ENCODE measurements around the gene POPDC3. TPM values are rescaled to one million over a fixed set of nuclear protein-coding genes. Genes with fewer than 3 reads are reported as not detected.
A peak's percentile ranks its signal among the peaks of the same experiment; 100 is the strongest.

The POPDC3 gene
- total RNA-seq, 4 donors from 2014 or later: 1.5 TPM; not detected in 3

DNA sequence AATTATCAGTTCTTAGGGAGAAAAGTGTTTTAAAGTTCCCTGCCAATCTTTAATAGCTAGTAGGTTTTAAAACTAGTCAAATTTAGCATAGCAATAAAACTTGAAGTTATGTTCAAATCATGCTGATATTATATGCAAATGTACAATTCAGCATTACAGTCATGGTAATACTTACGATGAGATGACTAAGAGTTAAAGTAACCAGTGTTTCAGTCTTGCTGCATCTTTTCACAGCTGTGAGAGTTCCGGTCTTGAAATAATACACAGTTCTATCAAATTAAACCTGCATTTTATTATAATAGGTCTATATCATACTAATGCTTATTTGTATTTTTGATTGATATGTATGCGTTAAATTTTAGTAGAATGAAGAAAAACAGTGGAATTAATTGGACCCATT is 26.1 kb downstream of the POPDC3 start:
- Histone ChIP-seq H3K27ac (no peak overlapping the region), H3K27me3 (no peaks in the 10 kb centered on the region), H3K4me1 (no peaks in the 10 kb centered on the region), H3K9me3 (no peaks in the 10 kb centered on the region), H3K36me3 (peaks cover 0 to 49% of the 10 kb centered on the region in 2 donors), H3K4me3 (no peak overlapping the region)
- no peak for ATAC-seq
- no peak for TF ChIP-seq CTCF (IDR thresholded peaks at IDR 0.05)
- TF ChIP-seq POLR2AphosphoS5 (IDR thresholded peaks at IDR 0.05): no peak
- TF ChIP-seq POLR2A (IDR thresholded peaks at IDR 0.05): no peak
- no peak for TF ChIP-seq EP300 (IDR thresholded peaks at IDR 0.05)
- WGBS, 2 donors (ENCODE audit: low coverage in 1 of 2): 88 to 91% methylated on average over 3 of the region's 3 CpGs

DNA sequence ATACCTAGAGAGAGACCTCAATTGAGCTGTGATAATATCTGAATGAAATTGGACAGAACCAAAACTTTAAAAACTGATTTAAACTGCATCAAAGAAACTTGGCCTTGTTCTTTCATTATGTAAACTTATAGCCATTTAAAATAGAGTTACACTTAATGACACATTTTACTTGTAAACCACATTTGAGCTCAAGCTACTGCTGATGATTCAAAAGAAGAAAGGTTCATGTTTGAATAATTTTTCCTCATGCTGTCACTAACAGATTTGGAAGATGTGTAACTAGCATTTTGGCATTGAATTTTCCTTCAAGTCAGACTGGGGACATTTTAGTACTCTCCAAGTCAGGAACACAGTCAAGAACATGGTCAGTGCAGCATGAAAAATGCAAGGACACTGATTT is 26.9 kb downstream of the POPDC3 start:
- Histone ChIP-seq H3K4me1 (no peaks in the 10 kb centered on the region), H3K4me3 (no peak overlapping the region), H3K27me3 (no peaks in the 10 kb centered on the region), H3K9me3 (no peaks in the 10 kb centered on the region), H3K27ac (no peak overlapping the region), H3K36me3 (peaks cover 0 to 57% of the 10 kb centered on the region in 2 donors)
- ATAC-seq: no peak
- TF ChIP-seq EP300 (IDR thresholded peaks at IDR 0.05): no peak
- TF ChIP-seq CTCF (IDR thresholded peaks at IDR 0.05): no peak
- no peak for TF ChIP-seq POLR2AphosphoS5 (IDR thresholded peaks at IDR 0.05)
- TF ChIP-seq POLR2A (IDR thresholded peaks at IDR 0.05): no peak

DNA sequence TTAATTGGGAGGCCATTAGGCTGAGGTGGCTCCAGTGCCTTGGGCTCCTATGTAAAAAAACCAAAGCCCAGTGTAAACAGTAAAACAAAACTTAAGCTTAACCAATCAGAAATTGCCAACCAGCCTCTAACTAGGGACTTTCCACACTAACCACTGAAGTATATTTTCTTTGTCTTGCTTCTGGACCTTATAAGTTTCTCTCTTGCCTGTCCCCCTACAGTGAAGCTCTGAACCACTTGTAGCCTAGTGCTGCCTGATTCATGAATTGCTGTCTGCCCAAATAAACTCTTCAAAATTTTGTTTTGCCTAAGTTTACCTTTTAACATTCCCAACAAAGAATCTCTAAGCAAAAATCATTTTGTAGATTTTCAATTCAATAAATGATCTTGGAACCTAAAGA is 28.2 kb downstream of the POPDC3 start:
- Histone ChIP-seq H3K36me3 (peaks cover 0 to 53% of the 10 kb centered on the region in 2 donors), H3K9me3 (no peaks in the 10 kb centered on the region), H3K27me3 (no peaks in the 10 kb centered on the region), H3K4me3 (no peak overlapping the region), H3K4me1 (no peaks in the 10 kb centered on the region), H3K27ac (no peak overlapping the region)
- TF ChIP-seq CTCF (IDR thresholded peaks at IDR 0.05): no peak
- no peak for TF ChIP-seq POLR2A (IDR thresholded peaks at IDR 0.05)
- TF ChIP-seq POLR2AphosphoS5 (IDR thresholded peaks at IDR 0.05): no peak
- no peak for TF ChIP-seq EP300 (IDR thresholded peaks at IDR 0.05)
- no peak for ATAC-seq

DNA sequence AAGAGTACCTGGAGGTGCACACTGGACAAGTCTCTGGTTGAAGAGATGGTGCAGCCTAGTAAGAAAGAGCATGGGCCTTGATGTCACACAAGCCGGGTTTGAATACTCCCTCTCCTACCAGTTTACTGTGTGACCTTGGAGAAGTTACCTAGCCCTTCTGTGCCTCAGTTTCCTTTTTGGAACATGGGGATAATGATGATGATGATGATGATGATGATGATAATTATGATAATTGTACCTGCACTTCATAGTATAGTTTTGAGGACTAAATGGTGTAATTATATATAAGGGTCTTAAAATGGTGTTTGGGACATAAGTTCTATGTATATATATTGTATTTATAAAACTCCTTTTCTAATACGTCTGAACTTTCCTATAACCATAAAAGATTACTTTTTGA is 41.7 kb downstream of the POPDC3 start:
- Histone ChIP-seq H3K4me1 (peaks cover 0 to 28% (median 0%) of the 10 kb centered on the region in 3 donors), H3K9me3 (no peaks in the 10 kb centered on the region), H3K36me3 (no peaks in the 10 kb centered on the region), H3K27me3 (no peaks in the 10 kb centered on the region), H3K27ac (no peak overlapping the region), H3K4me3 (peak overlapping the region; percentile 70 to 93)
- TF ChIP-seq CTCF (IDR thresholded peaks at IDR 0.05) (no peak), POLR2A (IDR thresholded peaks at IDR 0.05) (no peak), POLR2AphosphoS5 (IDR thresholded peaks at IDR 0.05) (no peak), EP300 (IDR thresholded peaks at IDR 0.05) (no peak)
- 85 to 90% methylated on average over 2 of the region's 2 CpGs for WGBS, 2 donors (ENCODE audit: low coverage in 1 of 2)
- ATAC-seq: no peak

DNA sequence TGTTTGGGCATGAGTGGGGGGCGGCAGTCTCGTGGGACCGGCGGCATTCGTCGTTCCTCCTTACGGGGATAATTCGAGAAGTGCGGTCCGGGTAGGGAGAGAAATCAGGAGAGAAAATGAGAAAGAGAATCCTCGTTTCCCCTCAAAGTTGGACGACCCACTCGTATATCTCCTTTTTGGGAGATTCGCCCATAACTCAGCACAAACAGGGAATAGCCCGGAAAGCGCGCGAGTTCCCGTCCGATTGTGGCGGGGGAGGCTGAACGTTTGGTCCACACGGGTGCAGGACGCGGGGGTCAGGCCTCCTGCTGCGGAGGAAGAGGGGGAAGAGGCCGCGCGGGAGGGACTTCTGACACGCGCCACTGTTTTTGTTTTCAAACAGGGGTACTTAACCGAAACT is 42.4 kb downstream of the POPDC3 start:
- Histone ChIP-seq H3K27me3 (no peaks in the 10 kb centered on the region), H3K4me3 (peak overlapping the region; percentile 70 to 93), H3K36me3 (no peaks in the 10 kb centered on the region), H3K4me1 (peaks cover 0 to 28% (median 0%) of the 10 kb centered on the region in 3 donors), H3K9me3 (no peaks in the 10 kb centered on the region), H3K27ac (peak overlapping the region; percentile 43 to 89 (median 89))
- no peak for ATAC-seq
- no peak for TF ChIP-seq CTCF (IDR thresholded peaks at IDR 0.05)
- TF ChIP-seq EP300 (IDR thresholded peaks at IDR 0.05): no peak
- no peak for TF ChIP-seq POLR2AphosphoS5 (IDR thresholded peaks at IDR 0.05)
- TF ChIP-seq POLR2A (IDR thresholded peaks at IDR 0.05): no peak
- WGBS, 2 donors (ENCODE audit: low coverage in 1 of 2): 20% methylated on average over 1 of the region's 32 CpGs; no CpG with 5 or more reads in 1 of the 2 donors
